DND-41 (cell line): ENCODE data around the gene ARIH1.
"Not testable (repeated sequence)": the region's sequence is repeated elsewhere in the genome, so short reads cannot be mapped to it uniquely, and the experiment has no call there.

ENCODE experiments used
- ATAC-seq: fragments of 200-7000 bp; cut with Tn5 transposase; 3 replicates; pipeline ENCODE4 v1.9.1; 2021; ENCODE audit warnings: low read depth; ENCODE audit not compliant: insufficient read depth
- DNase-seq: peaks from one replicate; pipeline ENCODE4 v3.0.0-alpha.2; 2020
- H2AFZ ChIP-seq: 2 replicates; pipeline ENCODE4 v1.6.0; 2012; ENCODE audit warnings: low read depth, low read length
- H3K27ac ChIP-seq: 2 replicates; pipeline ENCODE4 v1.5.1; 2012; ENCODE audit warnings: low read length, inconsistent platforms
- H3K27me3 ChIP-seq: fragments of 200-600 bp; sonication (generic); 2 replicates; pipeline ENCODE4 v1.6.0; 2012; ENCODE audit warnings: low read length, mild to moderate bottlenecking, inconsistent platforms; ENCODE audit not compliant: insufficient read depth, poor library complexity
- H3K36me3 ChIP-seq: 2 replicates; pipeline ENCODE4 v1.5.1; 2012; ENCODE audit warnings: low read length, inconsistent platforms; ENCODE audit not compliant: insufficient read depth
- H3K4me1 ChIP-seq: 2 replicates; pipeline ENCODE4 v1.5.1; 2012; ENCODE audit warnings: mild to moderate bottlenecking, low read length; ENCODE audit not compliant: insufficient read depth
- H3K4me2 ChIP-seq: 2 replicates; pipeline ENCODE4 v1.6.0; 2012; ENCODE audit warnings: mild to moderate bottlenecking, moderate library complexity, low read length, inconsistent platforms; ENCODE audit not compliant: insufficient read depth
- H3K4me3 ChIP-seq, 2 experiments: fragments of 200-600 bp in 1 of 2; shearing (Covaris generic) in 1 of 2; 2 replicates each; pipeline ENCODE4 v1.5.1; 2012 to 2016; ENCODE audit warnings: inconsistent platforms in 2 of 2, low read length in 2 of 2, mild to moderate bottlenecking in 2 of 2, low read depth in 1 of 2, moderate library complexity in 1 of 2
- H3K79me2 ChIP-seq: 2 replicates; pipeline ENCODE4 v1.6.0; 2012; ENCODE audit warnings: low read length, inconsistent platforms; ENCODE audit not compliant: insufficient read depth
- H3K9ac ChIP-seq: 2 replicates; pipeline ENCODE4 v1.6.0; 2012; ENCODE audit warnings: low read depth, mild to moderate bottlenecking, inconsistent platforms, low read length, moderate library complexity
- H3K9me3 ChIP-seq: 2 replicates; pipeline ENCODE4 v1.5.1; 2012; ENCODE audit warnings: low read length, moderate library complexity, mild to moderate bottlenecking, inconsistent platforms; ENCODE audit not compliant: insufficient read depth, severe bottlenecking
- H4K20me1 ChIP-seq: 2 replicates; pipeline ENCODE4 v1.6.0; 2012; ENCODE audit warnings: low read length; ENCODE audit not compliant: insufficient read depth
- CTCF ChIP-seq: IDR thresholded peaks from 2 replicates; pipeline ENCODE4 v1.5.1; 2012; ENCODE audit warnings: borderline replicate concordance, low read length, moderate library complexity, mild to moderate bottlenecking; ENCODE audit not compliant: poor library complexity, severe bottlenecking; ENCODE audit errors: extremely low read depth
- EZH2 ChIP-seq: IDR thresholded peaks from 3 replicates; pipeline ENCODE4 v1.6.1; 2012; ENCODE audit warnings: borderline replicate concordance, low read depth, mild to moderate bottlenecking, moderate library complexity, low read length, inconsistent platforms; ENCODE audit not compliant: severe bottlenecking

ARIH1 gene

GRCh38 chr15:72599855-72600464, 125.8 kb downstream of the ARIH1 start:
- Histone ChIP-seq H2AFZ (no peak overlapping the region), H3K27me3 (no peaks in the 10 kb centered on the region), H3K4me3 (no peak overlapping the region), H3K36me3 (no peaks in the 10 kb centered on the region), H3K4me2 (no peak overlapping the region), H4K20me1 (no peaks in the 10 kb centered on the region), H3K79me2 (no peaks in the 10 kb centered on the region), H3K27ac (no peak overlapping the region), H3K9ac (no peak overlapping the region), H3K4me1 (no peaks in the 10 kb centered on the region), H3K9me3 (no peaks in the 10 kb centered on the region)
- TF ChIP-seq CTCF (peak; percentile 71), EZH2 (no peak)
- DNase-seq (peak; percentile 16), ATAC-seq (no peak)

- H3K9me3 ChIP-seq = no peaks in the 10 kb centered on the region
- ATAC-seq (no peak), DNase-seq (no peak)
- TF ChIP-seq CTCF = no peak
- no peak for TF ChIP-seq EZH2
- no peaks in the 10 kb centered on the region for H4K20me1 ChIP-seq
- no peak overlapping the region for H3K4me3 ChIP-seq
- H3K9ac ChIP-seq = no peak overlapping the region
- H3K79me2 ChIP-seq = no peaks in the 10 kb centered on the region
- no peaks in the 10 kb centered on the region for H3K4me1 ChIP-seq
- H2AFZ ChIP-seq = no peak overlapping the region
- no peak overlapping the region for H3K27ac ChIP-seq
- H3K4me2 ChIP-seq = no peak overlapping the region
- no peaks in the 10 kb centered on the region for H3K36me3 ChIP-seq
- no peaks in the 10 kb centered on the region for H3K27me3 ChIP-seq
Observed at GRCh38 chr15:72604794-72605193, 130.7 kb downstream of the ARIH1 start.

- not testable (repeated sequence) for H3K36me3 ChIP-seq, H3K4me3 ChIP-seq, H3K9me3 ChIP-seq, DNase-seq, H3K27me3 ChIP-seq, H3K27ac ChIP-seq, H4K20me1 ChIP-seq, H3K9ac ChIP-seq, H3K4me1 ChIP-seq, ATAC-seq, H3K79me2 ChIP-seq, H2AFZ ChIP-seq, H3K4me2 ChIP-seq
Observed at GRCh38 chr15:72608084-72608483, 134.0 kb downstream of the ARIH1 start.

- ATAC-seq = no peak
- DNase-seq = no peak
- H3K27me3 ChIP-seq = no peaks in the 10 kb centered on the region
- no peak overlapping the region for H3K27ac ChIP-seq
- no peak overlapping the region for H2AFZ ChIP-seq
- H3K9ac ChIP-seq = no peak overlapping the region
- no peak overlapping the region for H3K4me3 ChIP-seq
- no peaks in the 10 kb centered on the region for H3K36me3 ChIP-seq
- H3K79me2 ChIP-seq = no peaks in the 10 kb centered on the region
- no peak for TF ChIP-seq EZH2
- TF ChIP-seq CTCF = no peak
- no peaks in the 10 kb centered on the region for H3K9me3 ChIP-seq
- no peak overlapping the region for H3K4me2 ChIP-seq
- no peaks in the 10 kb centered on the region for H4K20me1 ChIP-seq
- no peaks in the 10 kb centered on the region for H3K4me1 ChIP-seq
Observed at GRCh38 chr15:72609862-72610261, 135.7 kb downstream of the ARIH1 start.

GRCh38 chr15:72612324-72612723, 138.2 kb downstream of the ARIH1 start:
- DNase-seq, H3K36me3 ChIP-seq, H3K4me1 ChIP-seq, H3K9me3 ChIP-seq, H3K27me3 ChIP-seq, H3K4me2 ChIP-seq, H3K79me2 ChIP-seq, H3K4me3 ChIP-seq, H3K9ac ChIP-seq, H4K20me1 ChIP-seq, H3K27ac ChIP-seq, ATAC-seq, H2AFZ ChIP-seq: not testable (repeated sequence)
